Measurements from ENCODE around the gene SH3RF3. TPM values are rescaled to one million over a fixed set of nuclear protein-coding genes. Genes with fewer than 3 reads are reported as not detected.

The SH3RF3 gene
- total and polyA plus RNA-seq, 10 of the 15 experiments (the other 5 are each of a cell fraction or from before 2014, with no cell fraction given): 0.08 to 8.8 (median 2.3) TPM

DNA sequence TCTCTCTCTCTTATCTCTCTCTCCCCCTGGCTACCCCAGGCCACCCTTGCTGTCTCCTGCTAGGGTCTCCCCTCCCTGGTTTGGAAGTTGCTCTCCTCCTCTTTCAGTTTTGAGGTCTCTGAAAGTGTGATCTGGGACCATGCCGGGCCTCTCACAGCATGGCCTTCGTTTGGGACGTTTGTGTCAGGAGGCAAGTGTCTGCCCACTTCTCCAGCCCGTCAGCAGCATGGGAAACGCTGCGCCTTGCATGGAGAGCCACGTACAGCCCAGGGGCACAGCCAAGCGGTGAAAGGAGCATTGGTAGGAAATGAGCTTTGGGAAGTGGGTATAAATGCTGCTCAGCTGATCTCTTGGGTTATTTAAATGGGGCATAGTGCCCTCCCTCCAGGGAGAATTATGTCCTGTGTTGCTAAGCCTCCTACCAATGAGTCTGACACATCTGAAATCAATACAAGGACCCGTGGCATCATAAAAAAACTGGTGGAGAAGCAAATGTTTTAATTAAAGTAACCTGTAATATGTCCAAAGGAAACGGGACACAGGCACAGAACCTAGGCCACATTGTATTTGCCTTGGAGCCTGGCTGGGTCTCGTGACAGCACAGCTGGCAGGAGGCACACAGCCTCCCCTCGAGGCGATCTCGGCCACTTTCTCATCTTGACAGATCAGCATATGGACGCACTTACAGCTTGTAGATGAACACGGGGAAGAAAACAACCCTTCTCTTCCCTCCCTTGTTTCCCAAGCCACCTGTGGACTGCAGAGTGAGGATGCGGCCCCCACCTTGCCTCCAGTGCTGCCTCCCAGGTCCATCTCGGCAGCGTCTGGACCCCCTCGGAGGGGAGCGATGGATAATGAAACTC is 72.7 kb downstream of the SH3RF3 start:
- Histone ChIP-seq H3K36me3 (ENCODE audit: control insufficient read depth in 2 of 2, insufficient read depth in 2 of 2, low read length in 1 of 2) (no peaks in the 10 kb centered on the region), H3K27me3 (replicated peaks in 1 of 2; ENCODE audit: control insufficient read depth in 2 of 2, insufficient read depth in 2 of 2, low read length in 1 of 2) (no peaks in the 10 kb centered on the region), H3K27ac (ENCODE audit: control insufficient read depth, insufficient read depth) (no peak overlapping the region), H3K9me3 (replicated peaks; ENCODE audit: control insufficient read depth, insufficient read depth, low read length) (no peaks in the 10 kb centered on the region), H3K9ac (ENCODE audit: control insufficient read depth, insufficient read depth, low read length) (no peak overlapping the region), H4K20me1 (ENCODE audit: control insufficient read depth, insufficient read depth) (no peaks in the 10 kb centered on the region), H3K4me3 (no peak overlapping the region), H3K4me1 (ENCODE audit: control insufficient read depth, insufficient read depth, low read length) (no peaks in the 10 kb centered on the region), H2AFZ (ENCODE audit: control insufficient read depth, low read depth, low read length) (no peak overlapping the region), H3K79me2 (ENCODE audit: control insufficient read depth, insufficient read depth, low read length) (no peaks in the 10 kb centered on the region; the same call in 1 of the 2 replicates), H3K4me2 (ENCODE audit: control insufficient read depth, insufficient read depth) (no peak overlapping the region)
- ChIA-PET CTCF (interaction anchor here (0.6 kb wide), 1 partner anchor 340 kb away, joined by 3 read pairs; no protein-coding TSS in a partner anchor), SMC1A (ENCODE audit: uncharacterized antibody, unreplicated experiment) (no interaction called here), POLR2A (no interaction called here), RAD21 (ENCODE audit: unreplicated experiment) (no interaction called here)
- no TSS peak for BruUV-seq (replicated peaks)
- intact Hi-C loops (cut with micrococcal nuclease; ENCODE audit: unreplicated experiment): no loop called here
- TF ChIP-seq SIX5 (IDR thresholded peaks at IDR 0.05; ENCODE audit: low read depth, low read length, severe bottlenecking): no peak
- no peak for TF ChIP-seq KDM1A (IDR thresholded peaks at IDR 0.05; ENCODE audit: borderline replicate concordance)
- TF ChIP-seq TCF12 (IDR thresholded peaks at IDR 0.05; ENCODE audit: low read depth, low read length): no peak
- TF ChIP-seq ASH2L (IDR thresholded peaks at IDR 0.05; ENCODE audit: borderline replicate concordance, low read depth): no peak
- WGBS (ENCODE audit: insufficient coverage, insufficient replicate concordance, low lambda C conversion rate, missing lambda C conversion rate): 43% methylated on average over 21 of the region's 21 CpGs
- FAIRE-seq (no peak), ATAC-seq (no peak), DNase-seq (ENCODE audit: low read depth, low spot score) (no peak)
- in situ Hi-C loops (cut with MboI): no loop called here

GRCh38 chr2:109202486-109202885 is 73.5 kb downstream of the SH3RF3 start:
- ChIA-PET SMC1A (ENCODE audit: uncharacterized antibody, unreplicated experiment) (no interaction called here), CTCF (interaction anchor here (0.6 to 1.5 kb wide), 3 partner anchors 8 to 340 kb away, joined by 3 read pairs; no protein-coding TSS in a partner anchor), POLR2A (no interaction called here), RAD21 (ENCODE audit: unreplicated experiment) (no interaction called here)
- intact Hi-C loops (cut with micrococcal nuclease; ENCODE audit: unreplicated experiment) (no loop called here), in situ Hi-C loops (cut with MboI) (no loop called here)
- no peaks in the 10 kb centered on the region for H3K79me2 ChIP-seq (ENCODE audit: control insufficient read depth, insufficient read depth, low read length)
- no peaks in the 10 kb centered on the region for H3K4me1 ChIP-seq (ENCODE audit: control insufficient read depth, insufficient read depth, low read length)
- WGBS (ENCODE audit: insufficient coverage, insufficient replicate concordance, low lambda C conversion rate, missing lambda C conversion rate): 36% methylated on average over 9 of the region's 9 CpGs
- H4K20me1 ChIP-seq (ENCODE audit: control insufficient read depth, insufficient read depth): no peaks in the 10 kb centered on the region
- no peak overlapping the region for H3K27ac ChIP-seq (ENCODE audit: control insufficient read depth, insufficient read depth)
- H3K4me2 ChIP-seq (ENCODE audit: control insufficient read depth, insufficient read depth): no peak overlapping the region
- no peak overlapping the region for H2AFZ ChIP-seq (ENCODE audit: control insufficient read depth, low read depth, low read length)
- FAIRE-seq: no peak
- TF ChIP-seq PBX3 (IDR thresholded peaks at IDR 0.05; ENCODE audit: insufficient replicate concordance, low read depth, low read length): no peak
- TF ChIP-seq TBL1XR1 (IDR thresholded peaks at IDR 0.05; ENCODE audit: low read depth, low read length): no peak
- no peak for TF ChIP-seq DPF2 (IDR thresholded peaks at IDR 0.05)
- no peak for TF ChIP-seq SUPT20H (IDR thresholded peaks at IDR 0.05; ENCODE audit: borderline replicate concordance, control insufficient read depth, low read depth, low read length)
- no peak for TF ChIP-seq NRF1 (conservative IDR thresholded peaks at IDR 0.05; ENCODE audit: low read depth, low read length)
- TF ChIP-seq ZNF217 (IDR thresholded peaks at IDR 0.05): no peak
- H3K4me3 ChIP-seq: no peak overlapping the region
- H3K9ac ChIP-seq (ENCODE audit: control insufficient read depth, insufficient read depth, low read length): no peak overlapping the region
- no peak for DNase-seq (ENCODE audit: low read depth, low spot score)
- H3K9me3 ChIP-seq (replicated peaks; ENCODE audit: control insufficient read depth, insufficient read depth, low read length): no peaks in the 10 kb centered on the region
- BruUV-seq (replicated peaks): no TSS peak
- H3K36me3 ChIP-seq (ENCODE audit: control insufficient read depth in 2 of 2, insufficient read depth in 2 of 2, low read length in 1 of 2): no peaks in the 10 kb centered on the region
- ATAC-seq: no peak
- H3K27me3 ChIP-seq (replicated peaks in 1 of 2; ENCODE audit: control insufficient read depth in 2 of 2, insufficient read depth in 2 of 2, low read length in 1 of 2): no peaks in the 10 kb centered on the region

Data from GM12878 (cell line).